ENCODE data around the gene CABLES2. TPM values are rescaled to one million over a fixed set of nuclear protein-coding genes. Genes with fewer than 3 reads are reported as not detected.
A peak's percentile ranks its signal among the peaks of the same experiment; 100 is the strongest.

CABLES2 gene
- total and polyA plus RNA-seq, 2 of the 4 experiments (the other 2 are of a cell fraction), result 1.4 to 5.1 TPM

DNA sequence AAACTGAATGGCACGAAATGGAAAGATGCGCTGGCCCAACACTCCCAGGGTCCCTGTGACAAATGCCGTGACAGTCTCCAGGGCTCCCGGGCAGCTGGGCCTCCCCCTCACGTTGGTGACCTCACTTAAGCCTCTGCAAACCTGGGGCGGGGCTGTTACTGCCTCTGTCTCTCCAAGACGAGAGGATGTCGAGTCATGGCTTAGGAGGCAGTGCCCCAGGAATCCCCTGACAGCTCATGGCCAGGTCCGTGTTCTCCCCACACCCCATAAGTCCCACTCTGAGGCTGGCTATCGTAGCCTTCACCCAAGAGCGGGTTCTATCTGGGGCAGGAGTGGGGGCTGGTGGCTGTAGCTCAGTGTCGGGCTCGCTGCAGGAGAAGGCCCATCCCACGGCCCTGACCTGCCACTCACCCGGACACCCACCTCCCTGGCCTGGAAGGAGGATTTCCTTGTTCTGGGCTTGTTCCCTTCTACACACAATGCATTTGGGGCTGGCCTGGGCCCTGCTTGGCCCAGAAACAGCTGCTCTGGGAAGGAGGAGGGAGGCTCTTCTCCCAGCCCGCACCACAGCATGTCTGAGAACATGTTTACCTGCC, 25.8 kb downstream of the CABLES2 start:
- H2AFZ ChIP-seq (replicated peaks; ENCODE audit: low read length, poor library complexity), result peak overlapping the region; percentile 17
- peak overlapping the region; percentile 86 for H2AK9ac ChIP-seq (replicated peaks; ENCODE audit: low read depth, low read length, poor library complexity)
- no peak overlapping the region for H3K23ac ChIP-seq (ENCODE audit: low read depth, low read length)
- DNase-seq (peak; percentile 76), ATAC-seq (ENCODE audit: low read depth) (peak; percentile 13; the same call in 1 of the 2 replicates)
- no peak overlapping the region for H4K91ac ChIP-seq (ENCODE audit: insufficient read depth, low read depth, low read length)
- H3K27ac ChIP-seq (ENCODE audit: insufficient read depth, low read length), result no peak overlapping the region
- no peak overlapping the region for H3K4me2 ChIP-seq (ENCODE audit: low read depth, low read length)
- no peak overlapping the region for H3K14ac ChIP-seq (replicated peaks; ENCODE audit: low read depth, low read length)
- peaks cover 12% of the 10 kb centered on the region for H3K9me1 ChIP-seq (ENCODE audit: insufficient read depth, low read length)
- H3K9ac ChIP-seq (ENCODE audit: low read depth, low read length), result no peak overlapping the region
- peaks cover 13% of the 10 kb centered on the region for H4K20me1 ChIP-seq (ENCODE audit: insufficient read depth, low read length)
- BruUV-seq (replicated peaks), result no TSS peak
- WGBS, 2 experiments (ENCODE audit: extremely low coverage in 2 of 2, insufficient read length in 1 of 2), result 44% methylated on average over 5 of the region's 16 CpGs; no CpG with 5 or more reads in 1 of the 2 experiments
- H2AK5ac ChIP-seq (ENCODE audit: low read depth, low read length), result 0 out of 2 replicates have a peak overlapping the region, but pooled peaks have one; percentile 33
- no peak overlapping the region for H2BK15ac ChIP-seq (ENCODE audit: low read depth, low read length)
- peaks cover 9% of the 10 kb centered on the region for H3K4me1 ChIP-seq (ENCODE audit: control insufficient read depth, insufficient read depth, low read length)
- H3K36me3 ChIP-seq (ENCODE audit: control insufficient read depth, insufficient read depth, low read length), result peaks cover 6% of the 10 kb centered on the region
- H3K4me3 ChIP-seq (ENCODE audit: insufficient read depth, low read depth, low read length), result no peak overlapping the region
- in situ Hi-C loops (cut with MboI; ENCODE audit: low sequenced_read_pairs), result loop anchor here (5.0 to 25.0 kb wide), 2 partner anchors 74 to 369 kb away; no protein-coding TSS in a partner anchor
- no peaks in the 10 kb centered on the region for H3K9me3 ChIP-seq (ENCODE audit: control insufficient read depth, insufficient read depth, low read length)
- TF ChIP-seq NFE2L2 (IDR thresholded peaks at IDR 0.05; ENCODE audit: low read depth, low read length), result peak; percentile 72
- TF ChIP-seq MXI1 (IDR thresholded peaks at IDR 0.05; ENCODE audit: borderline replicate concordance, low read depth, low read length), result no peak
- 0 out of 2 replicates have a peak, but pooled peaks have one; percentile 11 for TF ChIP-seq MAZ (IDR thresholded peaks at IDR 0.05; ENCODE audit: borderline replicate concordance, low read depth, low read length)
- H2BK5ac ChIP-seq (ENCODE audit: low read depth, low read length, poor library complexity, severe bottlenecking), result peak overlapping the region; percentile 52
- H3K56ac ChIP-seq (ENCODE audit: extremely low read depth, insufficient read depth, low read length), result no peak overlapping the region
- H4K8ac ChIP-seq (ENCODE audit: low read depth in 2 of 2, low read length in 2 of 2), result 0 out of 4 replicates have a peak overlapping the region, but pooled peaks of 1 of the 2 experiments have one; percentile 66
- dilution Hi-C loops (cut with HindIII; ENCODE audit: low sequenced_read_pairs, unreplicated experiment), result loop anchor here (25.0 kb wide), 1 partner anchor 94 kb away; no protein-coding TSS in a partner anchor
- intact Hi-C loops (cut with micrococcal nuclease), result loop anchor here (10.0 kb wide), 1 partner anchor 366 kb away; no protein-coding TSS in a partner anchor
- no peak overlapping the region for H2BK20ac ChIP-seq (ENCODE audit: low read depth, low read length)
- ChIA-PET POLR2A (ENCODE audit: unreplicated experiment) (no interaction called here), CTCF (no interaction called here)
- H3K27me3 ChIP-seq (ENCODE audit: control insufficient read depth, insufficient read depth, low read length), result no peaks in the 10 kb centered on the region
- peak overlapping the region; percentile 9; the same call in 1 of the 2 replicates for H3K4ac ChIP-seq (ENCODE audit: low read depth, low read length)
- peaks cover 9 to 45% of the 10 kb centered on the region in 2 experiments for H3K79me1 ChIP-seq (ENCODE audit: low read depth in 1 of 2, low read length in 2 of 2)
- H2BK120ac ChIP-seq (ENCODE audit: low read depth, low read length), result no peak overlapping the region
- H3K18ac ChIP-seq (ENCODE audit: low read depth, low read length), result no peak overlapping the region
- no peak overlapping the region for H4K5ac ChIP-seq (ENCODE audit: low read depth, low read length)

Data from IMR-90 (cell line).